Transverse colon (tissue), 4 donors: Measurements from ENCODE around the gene CYSRT1. TPM values are rescaled to one million over a fixed set of nuclear protein-coding genes. Genes with fewer than 3 reads are reported as not detected.

Source experiments
- DNase-seq: peaks from one replicate; pipeline ENCODE4 v3.0.0-alpha.2; 2019
- H3K27ac ChIP-seq, 4 donors: fragments of 200-600 bp; sonication (generic); 2 replicates each; pipeline ENCODE4 v1.5.1; 2016 to 2018; ENCODE audit warnings: inconsistent platforms in 4 of 4
- H3K27me3 ChIP-seq: fragments of 200-600 bp; sonication (generic); 2 replicates; pipeline ENCODE4 v1.5.1; 2017; ENCODE audit warnings: inconsistent platforms
- H3K36me3 ChIP-seq, 4 donors: fragments of 200-600 bp; sonication (generic); 2 replicates each; pipeline ENCODE4 v1.5.1; 2017 to 2019; ENCODE audit warnings: inconsistent platforms in 4 of 4
- H3K4me1 ChIP-seq, 4 donors: fragments of 200-600 bp; sonication (generic); 2 replicates each; pipeline ENCODE4 v1.5.1; 2017 to 2020; ENCODE audit warnings: inconsistent platforms in 4 of 4
- H3K4me3 ChIP-seq, 4 donors: fragments of 200-600 bp; sonication (generic); 1 replicate in 1 of 4; 2 replicates in 3 of 4; pipeline versions ENCODE4 v1.5.1 to v1.6.1; 2017 to 2019; ENCODE audit warnings: inconsistent platforms in 4 of 4
- H3K9me3 ChIP-seq, 2 donors: fragments of 200-600 bp; sonication (generic); 2 replicates each; pipeline ENCODE4 v1.5.1; 2017 to 2019; ENCODE audit warnings: inconsistent platforms in 2 of 2
- EP300 ChIP-seq: sonication (generic); formaldehyde crosslinking; IDR thresholded peaks from one replicate; pipeline ENCODE4 v1.6.1; 2017; ENCODE audit warnings: antibody characterized with exemption, low read depth
- POLR2A ChIP-seq: fragments of 450-650 bp; IDR thresholded peaks from one replicate; pipeline ENCODE4 v1.6.1; 2016; ENCODE audit warnings: antibody characterized with exemption, mild to moderate bottlenecking, moderate library complexity
- POLR2AphosphoS5 ChIP-seq, 3 donors: sonication (generic); formaldehyde crosslinking; IDR thresholded peaks; one replicate each; pipeline ENCODE4 v1.6.1; 2016; ENCODE audit warnings: antibody characterized with exemption in 3 of 3
- WGBS, 2 donors: methylation state at CpG; one replicate each; pipeline ENCODE4 v1.1.5; 2018; ENCODE audit warnings: low coverage in 1 of 2; 5-methylcytosine and 5-hydroxymethylcytosine counted together
- in situ Hi-C, 4 donors: fragments of 200-750 bp; cut with MboI; loops; one replicate each; pipeline versions ENCODE4 v1.15.0 to v1.15.1; 2017; ENCODE audit warnings: low sequenced_read_pairs in 3 of 4, low pct_ligation_motif_present in 1 of 4, low pct_unique_long_range_greater_than_20kb in 1 of 4
- intact Hi-C: fragments of 100-400 bp; cut with DNase I; formaldehyde crosslinking; loops from one replicate; pipeline ENCODE4 v1.15.1; 2023; ENCODE audit warnings: low total_unique reads
- total RNA-seq, 4 donors: library from RNA; depleted of rRNA; stranded (reverse); fragments of >200 nt; gene quantifications; one replicate each; pipeline ENCODE4 v1.1.0, GENCODE V29; 2016
- TF ChIP-seq, protein P1 (sequence below), 5 experiments: fragments of 200-600 bp in 3 of 5; fragments of 450-650 bp in 2 of 5; sonication (generic) in 3 of 5; IDR thresholded peaks; 1 replicate in 2 of 5; 2 replicates in 3 of 5; pipeline ENCODE4 v1.5.1; 2016 to 2017; ENCODE audit warnings: antibody characterized with exemption in 5 of 5, inconsistent platforms in 3 of 5, mild to moderate bottlenecking in 2 of 5, moderate library complexity in 1 of 5

The CYSRT1 gene
- total RNA-seq, 4 donors from 2014 or later, result not detected

DNA sequence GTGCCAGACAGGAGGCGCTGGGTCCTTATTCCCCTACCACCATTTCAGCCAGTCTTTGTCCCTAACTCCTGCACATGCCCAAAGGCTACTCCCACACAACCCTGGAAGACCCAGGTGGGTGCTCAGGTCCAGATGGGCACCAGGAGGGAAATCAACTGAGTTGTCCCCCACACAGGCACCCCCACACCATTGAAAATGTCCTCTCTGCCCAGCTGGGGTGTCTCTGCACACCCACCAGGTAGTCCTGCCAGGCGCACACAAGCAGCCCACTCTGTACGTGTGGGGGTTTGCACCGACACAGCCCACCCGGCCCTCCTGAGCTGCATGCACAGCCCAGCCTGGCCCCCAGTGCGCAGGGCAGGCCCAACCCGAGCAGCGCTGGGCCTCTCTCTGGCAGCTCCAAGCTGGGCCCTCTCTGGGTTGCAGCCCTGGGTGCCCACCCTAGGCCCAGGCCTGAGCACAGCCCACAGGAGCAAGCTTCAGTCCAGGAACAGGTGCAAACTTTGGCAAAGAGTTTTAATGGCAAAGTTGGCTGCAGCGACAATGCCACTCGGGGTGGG lies 5.1 kb upstream of the CYSRT1 start:
- 90% methylated on average over 10 of the region's 10 CpGs; no CpG with 5 or more reads in 1 of the 2 donors for WGBS, 2 donors
- no peak for DNase-seq
- Histone ChIP-seq H3K27me3 (no peaks in the 10 kb centered on the region), H3K4me1 (peaks cover 13 to 47% (median 43%) of the 10 kb centered on the region in 4 donors), H3K27ac (no peak overlapping the region), H3K36me3 (no peaks in the 10 kb centered on the region), H3K9me3 (no peaks in the 10 kb centered on the region), H3K4me3 (no peak overlapping the region)
- TF ChIP-seq, protein P1, sequence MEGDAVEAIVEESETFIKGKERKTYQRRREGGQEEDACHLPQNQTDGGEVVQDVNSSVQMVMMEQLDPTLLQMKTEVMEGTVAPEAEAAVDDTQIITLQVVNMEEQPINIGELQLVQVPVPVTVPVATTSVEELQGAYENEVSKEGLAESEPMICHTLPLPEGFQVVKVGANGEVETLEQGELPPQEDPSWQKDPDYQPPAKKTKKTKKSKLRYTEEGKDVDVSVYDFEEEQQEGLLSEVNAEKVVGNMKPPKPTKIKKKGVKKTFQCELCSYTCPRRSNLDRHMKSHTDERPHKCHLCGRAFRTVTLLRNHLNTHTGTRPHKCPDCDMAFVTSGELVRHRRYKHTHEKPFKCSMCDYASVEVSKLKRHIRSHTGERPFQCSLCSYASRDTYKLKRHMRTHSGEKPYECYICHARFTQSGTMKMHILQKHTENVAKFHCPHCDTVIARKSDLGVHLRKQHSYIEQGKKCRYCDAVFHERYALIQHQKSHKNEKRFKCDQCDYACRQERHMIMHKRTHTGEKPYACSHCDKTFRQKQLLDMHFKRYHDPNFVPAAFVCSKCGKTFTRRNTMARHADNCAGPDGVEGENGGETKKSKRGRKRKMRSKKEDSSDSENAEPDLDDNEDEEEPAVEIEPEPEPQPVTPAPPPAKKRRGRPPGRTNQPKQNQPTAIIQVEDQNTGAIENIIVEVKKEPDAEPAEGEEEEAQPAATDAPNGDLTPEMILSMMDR (IDR thresholded peaks at IDR 0.05), result no peak
- TF ChIP-seq POLR2A (no peak), POLR2AphosphoS5 (IDR thresholded peaks at IDR 0.05) (no peak), EP300 (no peak)
- in situ Hi-C loops, result loop anchor here in 2 of 4 donors (10.0 to 25.0 kb wide), 2 partner anchors 95 to 108 kb away; partner anchors contain the start of gene DPP7 (in 1 of the 2)
- intact Hi-C loops, result no loop called here

DNA sequence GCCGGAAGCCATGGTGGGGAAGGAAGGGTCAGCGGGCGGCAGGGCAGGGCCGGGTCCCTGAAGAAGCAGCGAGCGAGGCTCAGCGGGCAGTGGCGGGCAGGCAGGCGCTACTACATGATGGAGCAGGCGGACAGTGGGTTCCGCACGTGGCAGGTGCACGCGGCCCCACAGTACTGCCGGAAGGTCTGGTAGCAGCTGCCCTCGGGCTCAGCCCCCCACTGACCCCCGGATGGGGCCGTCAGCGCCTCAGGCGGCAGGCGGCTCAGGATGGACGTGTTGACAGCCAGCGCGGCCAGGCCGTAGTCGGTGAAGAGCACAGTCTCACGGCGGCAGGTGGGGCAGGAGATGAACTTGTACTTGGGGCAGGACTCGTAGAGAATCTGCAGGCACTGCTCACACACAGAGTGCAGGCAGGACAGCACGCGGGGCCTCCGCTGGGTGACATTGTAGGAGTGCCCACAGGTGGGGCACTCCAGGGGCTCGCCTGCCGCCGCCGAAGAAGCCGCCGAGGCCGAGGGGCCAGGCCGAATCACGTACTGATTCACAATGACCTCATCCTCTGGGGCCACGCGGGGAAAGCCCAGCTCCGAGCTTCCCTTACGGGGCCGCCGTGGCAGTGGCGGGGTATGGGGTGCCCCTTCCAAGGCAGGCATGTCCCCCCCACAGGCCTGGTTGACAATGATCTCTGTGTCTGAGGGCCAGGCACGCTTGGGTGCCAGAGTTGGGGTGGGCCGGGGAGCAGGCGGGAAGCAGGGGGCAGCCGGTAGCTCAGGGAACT lies 4.5 kb upstream of the CYSRT1 start:
- Histone ChIP-seq H3K4me3 (no peak overlapping the region), H3K27me3 (no peaks in the 10 kb centered on the region), H3K9me3 (no peaks in the 10 kb centered on the region), H3K4me1 (peaks cover 13 to 47% (median 43%) of the 10 kb centered on the region in 4 donors), H3K36me3 (no peaks in the 10 kb centered on the region), H3K27ac (no peak overlapping the region)
- WGBS, 2 donors, result 93 to 94% methylated on average over 6 to 43 of the region's 52 CpGs
- TF ChIP-seq EP300 (no peak), POLR2A (no peak), POLR2AphosphoS5 (IDR thresholded peaks at IDR 0.05) (no peak)
- TF ChIP-seq, protein P1 (IDR thresholded peaks at IDR 0.05), result no peak
- in situ Hi-C loops (loop anchor here in 2 of 4 donors (10.0 to 25.0 kb wide), 2 partner anchors 96 to 108 kb away; partner anchors contain the start of gene DPP7 (in 1 of the 2)), intact Hi-C loops (no loop called here)
- no peak for DNase-seq

DNA sequence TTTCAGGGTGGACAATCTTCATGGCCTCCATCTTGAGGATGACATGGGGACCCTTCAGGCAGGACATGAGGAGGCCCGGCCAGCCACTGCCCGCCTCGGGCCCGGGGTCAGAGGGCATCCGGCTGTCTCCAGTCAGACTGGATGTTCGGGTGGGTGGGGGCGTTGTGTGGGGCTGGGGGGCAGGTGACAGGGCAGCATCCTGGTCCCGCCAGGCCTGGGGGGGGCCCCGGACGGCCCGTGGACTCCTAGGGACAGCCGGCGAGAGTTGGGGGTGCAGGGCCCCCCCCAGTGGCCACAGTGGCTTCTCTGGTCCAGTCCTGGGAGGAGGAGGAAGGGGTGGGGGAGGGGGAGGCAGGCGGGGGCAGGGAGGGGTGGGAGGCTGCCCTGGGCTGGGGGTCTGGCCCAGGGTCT lies 3.9 kb upstream of the CYSRT1 start:
- intact Hi-C loops (no loop called here), in situ Hi-C loops (loop anchor here in 2 of 4 donors (10.0 to 25.0 kb wide), 2 partner anchors 96 to 109 kb away; partner anchors contain the start of gene DPP7 (in 1 of the 2))
- H3K27me3 ChIP-seq, result no peaks in the 10 kb centered on the region
- H3K9me3 ChIP-seq, result no peaks in the 10 kb centered on the region
- WGBS, 2 donors, result 43% methylated on average over 1 of the region's 14 CpGs; no CpG with 5 or more reads in 1 of the 2 donors
- no peaks in the 10 kb centered on the region for H3K36me3 ChIP-seq
- no peak for DNase-seq
- no peak overlapping the region for H3K27ac ChIP-seq
- TF ChIP-seq POLR2AphosphoS5 (IDR thresholded peaks at IDR 0.05), result no peak
- TF ChIP-seq POLR2A, result no peak
- TF ChIP-seq, protein P1 (IDR thresholded peaks at IDR 0.05), result no peak
- TF ChIP-seq EP300, result no peak
- H3K4me1 ChIP-seq, result peaks cover 13 to 47% (median 43%) of the 10 kb centered on the region in 4 donors
- H3K4me3 ChIP-seq, result peak overlapping the region in 1 of 4 donors; percentile 48

DNA sequence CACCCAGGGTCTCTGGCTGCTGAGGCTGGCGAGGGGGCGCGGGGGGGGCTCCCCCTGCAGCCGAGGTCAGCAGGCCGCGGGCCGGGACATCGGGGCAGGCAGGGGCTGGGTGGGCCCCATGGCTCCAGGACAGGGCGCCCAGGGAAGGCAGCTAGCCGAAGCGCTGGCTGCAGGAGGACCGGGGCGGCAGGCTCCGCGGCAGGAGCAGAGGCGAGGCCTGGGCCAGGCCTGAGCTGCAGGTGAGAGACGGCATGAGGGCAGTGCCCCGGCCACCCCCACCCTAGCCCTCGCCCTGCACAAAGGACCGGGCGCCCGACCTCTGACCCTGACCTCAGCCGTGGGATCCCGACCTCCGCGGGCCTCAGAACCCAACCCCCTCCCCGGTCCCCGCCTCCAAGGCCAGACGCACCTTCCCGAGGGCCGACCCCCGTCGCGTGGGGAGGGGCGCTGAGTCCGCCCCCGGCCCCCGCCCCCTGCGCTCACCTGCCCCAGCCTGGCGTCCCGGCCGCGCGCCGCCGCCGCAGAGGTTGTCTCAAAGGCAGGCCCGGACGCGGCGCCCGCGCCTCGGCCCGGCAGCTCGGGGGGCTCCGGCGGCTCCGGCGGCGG lies 3.4 kb upstream of the CYSRT1 start:
- H3K36me3 ChIP-seq, result no peaks in the 10 kb centered on the region
- H3K27me3 ChIP-seq, result no peaks in the 10 kb centered on the region
- intact Hi-C loops (no loop called here), in situ Hi-C loops (loop anchor here in 2 of 4 donors (10.0 to 25.0 kb wide), 2 partner anchors 97 to 109 kb away; partner anchors contain the start of gene DPP7 (in 1 of the 2))
- WGBS, 2 donors, result 18% methylated on average over 7 of the region's 61 CpGs; no CpG with 5 or more reads in 1 of the 2 donors
- H3K4me3 ChIP-seq, result peak overlapping the region; percentile 26 to 64 (median 40)
- peak overlapping the region in 3 of 4 donors; percentile 14 to 27 (median 20) for H3K27ac ChIP-seq
- no peak for DNase-seq
- H3K4me1 ChIP-seq, result peaks cover 13 to 50% (median 43%) of the 10 kb centered on the region in 4 donors
- TF ChIP-seq POLR2AphosphoS5 (IDR thresholded peaks at IDR 0.05) (no peak), EP300 (no peak), POLR2A (no peak)
- TF ChIP-seq, protein P1 (IDR thresholded peaks at IDR 0.05), result no peak
- no peaks in the 10 kb centered on the region for H3K9me3 ChIP-seq
